SJCRH30 (cell line): Measurements from ENCODE around the gene PPP4R1. TPM values are rescaled to one million over a fixed set of nuclear protein-coding genes. Genes with fewer than 3 reads are reported as not detected.
A peak's percentile ranks its signal among the peaks of the same experiment; 100 is the strongest.
"Not testable (repeated sequence)": the region's sequence is repeated elsewhere in the genome, so short reads cannot be mapped to it uniquely, and the experiment has no call there.

Experiments
- DNase-seq, 2 experiments: peaks; one replicate each; pipeline ENCODE4 v3.0.0-alpha.2; 2015 to 2020
- H3K27ac ChIP-seq: fragments of 250-450 bp; sonication (Bioruptor Pico); 2 replicates; pipeline ENCODE4 v1.5.1; 2020; ENCODE audit warnings: mild to moderate bottlenecking, moderate library complexity
- H3K27me3 ChIP-seq: fragments of 250-450 bp; sonication (Bioruptor Pico); 2 replicates; pipeline ENCODE4 v1.5.1; 2020; ENCODE audit warnings: mild to moderate bottlenecking, moderate library complexity
- H3K36me3 ChIP-seq: fragments of 250-450 bp; sonication (Bioruptor Pico); 2 replicates; pipeline ENCODE4 v1.5.1; 2020; ENCODE audit warnings: mild to moderate bottlenecking, moderate library complexity
- H3K4me1 ChIP-seq: fragments of 250-450 bp; sonication (Bioruptor Pico); 2 replicates; pipeline ENCODE4 v1.5.1; 2020; ENCODE audit warnings: mild to moderate bottlenecking, moderate library complexity
- H3K4me3 ChIP-seq: fragments of 250-450 bp; sonication (Bioruptor Pico); 2 replicates; pipeline ENCODE4 v1.5.1; 2020; ENCODE audit warnings: mild to moderate bottlenecking, moderate library complexity
- H3K9me3 ChIP-seq: fragments of 250-450 bp; sonication (Bioruptor Pico); replicated peaks from 2 replicates; pipeline ENCODE4 v1.5.1; 2020; ENCODE audit warnings: mild to moderate bottlenecking, moderate library complexity
- total RNA-seq: library from RNA; depleted of rRNA; stranded (reverse); fragments of >200 nt; shearing (Covaris generic); gene quantifications from 2 replicates; pipeline ENCODE4 v1.2.3, GENCODE V29; 2014; rRNA removed

PPP4R1 gene
- 51.8 and 53.4 TPM in 2 replicates for total RNA-seq

- DNase-seq, result peak; percentile 66 to 74
- Histone ChIP-seq H3K27me3 (no peaks in the 10 kb centered on the region), H3K4me1 (0 out of 2 replicates have a peak, but pooled peaks cover 2% of the 10 kb centered on the region)
These were observed at the start of gene PPP4R1 for GRCh38 chr18:9614401-9615279. Gene PPP4R1 (minus strand): TSS chr18:9614559. CDS start chr18:9614484, 75 bp downstream.

GRCh38 chr18:9663377-9663776 lies 49.0 kb upstream of the PPP4R1 start:
- Histone ChIP-seq H3K9me3 (no peaks in the 10 kb centered on the region), H3K4me3 (no peak overlapping the region), H3K36me3 (no peaks in the 10 kb centered on the region), H3K4me1 (no peaks in the 10 kb centered on the region), H3K27ac (no peak overlapping the region), H3K27me3 (no peaks in the 10 kb centered on the region)
- no peak for DNase-seq

More at GRCh38 chr18:9614401-9615279, at the start of gene PPP4R1:
- Histone ChIP-seq H3K36me3 (peaks cover 10% of the 10 kb centered on the region; the same call in 1 of the 2 replicates), H3K9me3 (no peaks in the 10 kb centered on the region), H3K4me3 (peak within 1 kb of the TSS; percentile 70), H3K27ac (peak within 1 kb of the TSS; percentile 85)

GRCh38 chr18:9661564-9661963 lies 47.2 kb upstream of the PPP4R1 start:
- Histone ChIP-seq H3K27me3 (no peaks in the 10 kb centered on the region), H3K9me3 (no peaks in the 10 kb centered on the region), H3K4me3 (no peak overlapping the region), H3K27ac (no peak overlapping the region), H3K4me1 (no peaks in the 10 kb centered on the region), H3K36me3 (no peaks in the 10 kb centered on the region)
- no peak for DNase-seq

GRCh38 chr18:9659499-9660375 lies 45.4 kb upstream of the PPP4R1 start:
- Histone ChIP-seq H3K4me1 (no peaks in the 10 kb centered on the region), H3K4me3 (no peak overlapping the region), H3K27me3 (no peaks in the 10 kb centered on the region), H3K27ac (no peak overlapping the region), H3K9me3 (no peaks in the 10 kb centered on the region), H3K36me3 (no peaks in the 10 kb centered on the region)
- no peak for DNase-seq

GRCh38 chr18:9658087-9658641 lies 43.8 kb upstream of the PPP4R1 start:
- Histone ChIP-seq H3K27ac (no peak overlapping the region), H3K27me3 (no peaks in the 10 kb centered on the region), H3K4me1 (peaks cover under 1% of the 10 kb centered on the region; the same call in 1 of the 2 replicates), H3K9me3 (no peaks in the 10 kb centered on the region), H3K4me3 (no peak overlapping the region), H3K36me3 (no peaks in the 10 kb centered on the region)
- no peak for DNase-seq

GRCh38 chr18:9655232-9655767 lies 40.9 kb upstream of the PPP4R1 start:
- DNase-seq, result no peak
- H3K36me3 ChIP-seq, result no peaks in the 10 kb centered on the region
- no peak overlapping the region for H3K4me3 ChIP-seq
- no peak overlapping the region for H3K27ac ChIP-seq
- H3K9me3 ChIP-seq, result no peaks in the 10 kb centered on the region
- peaks cover 6% of the 10 kb centered on the region for H3K4me1 ChIP-seq
- no peaks in the 10 kb centered on the region for H3K27me3 ChIP-seq

- Histone ChIP-seq H3K27ac (peak overlapping the region; percentile 40), H3K4me3 (no peak overlapping the region), H3K27me3 (no peaks in the 10 kb centered on the region), H3K36me3 (no peaks in the 10 kb centered on the region), H3K4me1 (peaks cover 6% of the 10 kb centered on the region), H3K9me3 (no peaks in the 10 kb centered on the region)
- peak; percentile 90 to 91 for DNase-seq
These were observed 39.0 kb upstream of the PPP4R1 start for GRCh38 chr18:9653390-9653789.

GRCh38 chr18:9649164-9649540 lies 34.8 kb upstream of the PPP4R1 start:
- H3K36me3 ChIP-seq, result no peaks in the 10 kb centered on the region
- no peak overlapping the region for H3K4me3 ChIP-seq
- H3K4me1 ChIP-seq, result peaks cover 11% of the 10 kb centered on the region
- H3K27me3 ChIP-seq, result no peaks in the 10 kb centered on the region
- H3K9me3 ChIP-seq, result no peaks in the 10 kb centered on the region
- H3K27ac ChIP-seq, result no peak overlapping the region
- DNase-seq, result no peak

- Histone ChIP-seq H3K4me3 (no peak overlapping the region), H3K27me3 (no peaks in the 10 kb centered on the region), H3K27ac (no peak overlapping the region), H3K9me3 (no peaks in the 10 kb centered on the region), H3K36me3 (no peaks in the 10 kb centered on the region), H3K4me1 (peaks cover 15% of the 10 kb centered on the region)
- DNase-seq, result no peak
These were observed 34.2 kb upstream of the PPP4R1 start for GRCh38 chr18:9648431-9649163.

- DNase-seq, result no peak
- H3K4me3 ChIP-seq, result no peak overlapping the region
- H3K27ac ChIP-seq, result no peak overlapping the region
- peaks cover 15% of the 10 kb centered on the region for H3K4me1 ChIP-seq
- H3K36me3 ChIP-seq, result no peaks in the 10 kb centered on the region
- no peaks in the 10 kb centered on the region for H3K9me3 ChIP-seq
- H3K27me3 ChIP-seq, result no peaks in the 10 kb centered on the region
These were observed 33.4 kb upstream of the PPP4R1 start for GRCh38 chr18:9647496-9648323.

- no peaks in the 10 kb centered on the region for H3K36me3 ChIP-seq
- peak; percentile 56 to 71 for DNase-seq
- H3K4me3 ChIP-seq, result no peak overlapping the region
- no peaks in the 10 kb centered on the region for H3K27me3 ChIP-seq
- peaks cover 16% of the 10 kb centered on the region for H3K4me1 ChIP-seq
- no peaks in the 10 kb centered on the region for H3K9me3 ChIP-seq
- H3K27ac ChIP-seq, result peak overlapping the region; percentile 94
These were observed 29.2 kb upstream of the PPP4R1 start for GRCh38 chr18:9643549-9643948.

GRCh38 chr18:9642799-9643462 lies 28.6 kb upstream of the PPP4R1 start:
- Histone ChIP-seq H3K9me3 (no peaks in the 10 kb centered on the region), H3K27ac (peak overlapping the region; percentile 94), H3K36me3 (no peaks in the 10 kb centered on the region), H3K27me3 (no peaks in the 10 kb centered on the region), H3K4me1 (peaks cover 16% of the 10 kb centered on the region), H3K4me3 (no peak overlapping the region)
- DNase-seq, result peak; percentile 13 to 28

GRCh38 chr18:9641081-9641480 lies 26.7 kb upstream of the PPP4R1 start:
- not testable (repeated sequence) for H3K27me3 ChIP-seq, H3K9me3 ChIP-seq, H3K36me3 ChIP-seq, H3K27ac ChIP-seq, H3K4me3 ChIP-seq, DNase-seq
- peaks cover 16% of the 10 kb centered on the region for H3K4me1 ChIP-seq
